Fibroblast of lung (primary cell): Measurements from ENCODE around the gene LTBP1.

Source experiments
- CTCF ChIP-seq, 2 donors: IDR thresholded peaks in 1 of 2; conservative IDR thresholded peaks in 1 of 2; 1 replicate in 1 of 2; 2 replicates in 1 of 2; pipeline ENCODE4 v1.5.1; 2011 to 2012; ENCODE audit warnings: low read length in 2 of 2, control low read depth in 1 of 2, inconsistent platforms in 1 of 2, low read depth in 1 of 2, mild to moderate bottlenecking in 1 of 2
- EZH2 ChIP-seq: IDR thresholded peaks from 2 replicates; pipeline ENCODE4 v1.5.1; 2012; ENCODE audit warnings: low read length, control low read depth, mild to moderate bottlenecking; ENCODE audit errors: missing control alignments

GRCh38 chr2:33072614-33073013, 125.9 kb downstream of the LTBP1 start:
- TF ChIP-seq CTCF (conservative IDR thresholded peaks at IDR 0.05 in 1 of 2, IDR thresholded peaks at IDR 0.05 in 1 of 2; ENCODE audit: low read depth in 1 of 2, low read length in 2 of 2) = no peak
- no peak for TF ChIP-seq EZH2
